Panc1 (cell line): ENCODE results near the gene OPA1.

Source experiments
- POLR2AphosphoS5 ChIP-seq: IDR thresholded peaks from 2 replicates; pipeline ENCODE4 v1.6.1; 2012; ENCODE audit warnings: mild to moderate bottlenecking, low read depth, low read length, moderate library complexity
- TF ChIP-seq, protein P1 (sequence below), 2 experiments: IDR thresholded peaks; 2 replicates each; pipeline ENCODE4 v1.6.1; 2011 to 2012; ENCODE audit warnings: low read depth in 2 of 2, control low read depth in 1 of 2, low read length in 1 of 2, mild to moderate bottlenecking in 1 of 2, moderate library complexity in 1 of 2; ENCODE audit not compliant: insufficient read depth in 1 of 2
- TF ChIP-seq, protein P2 (sequence below): fragments of 450-650 bp; IDR thresholded peaks from 2 replicates; pipeline ENCODE4 v1.5.1; 2017; ENCODE audit warnings: mild to moderate bottlenecking

DNA sequence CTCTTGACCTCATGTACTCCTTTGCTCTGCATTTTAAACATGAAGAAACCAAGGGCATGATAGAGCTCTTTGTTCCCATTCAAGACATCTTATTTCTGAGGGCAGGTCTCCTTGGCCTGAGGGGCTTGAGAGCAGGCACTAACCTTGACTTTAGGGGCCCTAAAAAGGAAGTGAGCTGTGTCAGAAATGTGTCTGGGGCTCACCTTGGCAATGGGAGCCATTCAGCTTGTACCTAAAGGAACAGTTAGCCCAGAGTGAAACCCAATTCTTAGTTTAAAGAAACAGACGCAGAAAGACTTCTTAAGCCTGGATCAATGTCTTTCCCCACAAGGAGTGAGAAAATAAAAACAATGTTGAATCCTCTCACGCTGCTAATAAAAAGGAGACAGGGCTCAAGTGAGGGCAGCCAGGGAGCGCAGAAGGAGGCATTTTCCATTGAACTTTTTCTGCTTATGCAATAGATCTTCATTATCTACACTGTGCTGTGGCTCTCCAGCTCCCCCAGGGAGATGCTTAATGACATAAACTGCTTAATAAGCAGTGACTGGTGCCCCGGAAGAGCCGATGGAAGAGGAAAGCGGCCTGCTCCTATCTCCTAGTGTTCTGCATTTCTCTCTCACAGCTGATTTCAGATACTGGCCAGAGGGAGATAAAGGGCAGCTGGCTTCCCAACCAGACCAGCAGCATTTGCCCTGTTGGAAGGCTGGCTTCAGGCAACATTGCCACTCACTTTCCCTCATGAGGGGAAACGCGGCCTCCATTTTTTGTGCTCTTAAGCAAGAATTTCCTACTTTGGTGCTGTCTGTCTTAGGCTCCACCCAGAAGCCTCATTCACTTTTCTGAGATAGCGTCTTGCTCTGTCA, 152.0 kb downstream of the OPA1 start:
- TF ChIP-seq, protein P1, sequence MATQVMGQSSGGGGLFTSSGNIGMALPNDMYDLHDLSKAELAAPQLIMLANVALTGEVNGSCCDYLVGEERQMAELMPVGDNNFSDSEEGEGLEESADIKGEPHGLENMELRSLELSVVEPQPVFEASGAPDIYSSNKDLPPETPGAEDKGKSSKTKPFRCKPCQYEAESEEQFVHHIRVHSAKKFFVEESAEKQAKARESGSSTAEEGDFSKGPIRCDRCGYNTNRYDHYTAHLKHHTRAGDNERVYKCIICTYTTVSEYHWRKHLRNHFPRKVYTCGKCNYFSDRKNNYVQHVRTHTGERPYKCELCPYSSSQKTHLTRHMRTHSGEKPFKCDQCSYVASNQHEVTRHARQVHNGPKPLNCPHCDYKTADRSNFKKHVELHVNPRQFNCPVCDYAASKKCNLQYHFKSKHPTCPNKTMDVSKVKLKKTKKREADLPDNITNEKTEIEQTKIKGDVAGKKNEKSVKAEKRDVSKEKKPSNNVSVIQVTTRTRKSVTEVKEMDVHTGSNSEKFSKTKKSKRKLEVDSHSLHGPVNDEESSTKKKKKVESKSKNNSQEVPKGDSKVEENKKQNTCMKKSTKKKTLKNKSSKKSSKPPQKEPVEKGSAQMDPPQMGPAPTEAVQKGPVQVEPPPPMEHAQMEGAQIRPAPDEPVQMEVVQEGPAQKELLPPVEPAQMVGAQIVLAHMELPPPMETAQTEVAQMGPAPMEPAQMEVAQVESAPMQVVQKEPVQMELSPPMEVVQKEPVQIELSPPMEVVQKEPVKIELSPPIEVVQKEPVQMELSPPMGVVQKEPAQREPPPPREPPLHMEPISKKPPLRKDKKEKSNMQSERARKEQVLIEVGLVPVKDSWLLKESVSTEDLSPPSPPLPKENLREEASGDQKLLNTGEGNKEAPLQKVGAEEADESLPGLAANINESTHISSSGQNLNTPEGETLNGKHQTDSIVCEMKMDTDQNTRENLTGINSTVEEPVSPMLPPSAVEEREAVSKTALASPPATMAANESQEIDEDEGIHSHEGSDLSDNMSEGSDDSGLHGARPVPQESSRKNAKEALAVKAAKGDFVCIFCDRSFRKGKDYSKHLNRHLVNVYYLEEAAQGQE (IDR thresholded peaks at IDR 0.05; ENCODE audit: insufficient read depth in 1 of 2, low read depth in 2 of 2, low read length in 1 of 2), result no peak
- TF ChIP-seq, protein P2, sequence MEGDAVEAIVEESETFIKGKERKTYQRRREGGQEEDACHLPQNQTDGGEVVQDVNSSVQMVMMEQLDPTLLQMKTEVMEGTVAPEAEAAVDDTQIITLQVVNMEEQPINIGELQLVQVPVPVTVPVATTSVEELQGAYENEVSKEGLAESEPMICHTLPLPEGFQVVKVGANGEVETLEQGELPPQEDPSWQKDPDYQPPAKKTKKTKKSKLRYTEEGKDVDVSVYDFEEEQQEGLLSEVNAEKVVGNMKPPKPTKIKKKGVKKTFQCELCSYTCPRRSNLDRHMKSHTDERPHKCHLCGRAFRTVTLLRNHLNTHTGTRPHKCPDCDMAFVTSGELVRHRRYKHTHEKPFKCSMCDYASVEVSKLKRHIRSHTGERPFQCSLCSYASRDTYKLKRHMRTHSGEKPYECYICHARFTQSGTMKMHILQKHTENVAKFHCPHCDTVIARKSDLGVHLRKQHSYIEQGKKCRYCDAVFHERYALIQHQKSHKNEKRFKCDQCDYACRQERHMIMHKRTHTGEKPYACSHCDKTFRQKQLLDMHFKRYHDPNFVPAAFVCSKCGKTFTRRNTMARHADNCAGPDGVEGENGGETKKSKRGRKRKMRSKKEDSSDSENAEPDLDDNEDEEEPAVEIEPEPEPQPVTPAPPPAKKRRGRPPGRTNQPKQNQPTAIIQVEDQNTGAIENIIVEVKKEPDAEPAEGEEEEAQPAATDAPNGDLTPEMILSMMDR, result no peak
- TF ChIP-seq POLR2AphosphoS5, result no peak
